Ishikawa (cell line): ENCODE measurements around the gene GREB1L.

Experiments
- CEBPB ChIP-seq: IDR thresholded peaks from 2 replicates; pipeline ENCODE4 v1.6.1; 2012
- CREB1 ChIP-seq: IDR thresholded peaks from 2 replicates; pipeline ENCODE4 v1.6.1; 2012; ENCODE audit warnings: low read depth
- EGR1 ChIP-seq: IDR thresholded peaks from 2 replicates; pipeline ENCODE4 v1.6.1; 2012
- EP300 ChIP-seq: IDR thresholded peaks from 2 replicates; pipeline ENCODE4 v1.6.1; 2012; ENCODE audit warnings: borderline replicate concordance
- FOXM1 ChIP-seq: IDR thresholded peaks from 2 replicates; pipeline ENCODE4 v1.6.1; 2012; ENCODE audit warnings: low read depth, borderline replicate concordance
- MAX ChIP-seq: IDR thresholded peaks from 2 replicates; pipeline ENCODE4 v1.6.1; 2012
- NFIC ChIP-seq: IDR thresholded peaks from 2 replicates; pipeline ENCODE4 v1.6.1; 2012
- RAD21 ChIP-seq: IDR thresholded peaks from 2 replicates; pipeline ENCODE4 v1.6.1; 2012; ENCODE audit warnings: low read depth
- REST ChIP-seq: IDR thresholded peaks from 2 replicates; pipeline ENCODE4 v1.6.1; 2012; ENCODE audit warnings: low read depth, mild to moderate bottlenecking
- TAF1 ChIP-seq: IDR thresholded peaks from 2 replicates; pipeline ENCODE4 v1.6.1; 2012; ENCODE audit warnings: low read depth, mild to moderate bottlenecking
- TCF12 ChIP-seq: IDR thresholded peaks from 2 replicates; pipeline ENCODE4 v1.6.1; 2012; ENCODE audit warnings: low read depth
- TEAD4 ChIP-seq: IDR thresholded peaks from 2 replicates; pipeline ENCODE4 v1.6.1; 2012
- YY1 ChIP-seq: IDR thresholded peaks from 2 replicates; pipeline ENCODE4 v1.6.1; 2012; ENCODE audit warnings: low read depth
- ZBTB7A ChIP-seq: IDR thresholded peaks from 2 replicates; pipeline ENCODE4 v1.6.1; 2012; ENCODE audit warnings: low read depth
- TF ChIP-seq, protein P1 (sequence below): IDR thresholded peaks from 2 replicates; pipeline ENCODE4 v1.6.1; 2012

The GREB1L gene

GRCh38 chr18:21461460-21461859 lies 219.4 kb downstream of the GREB1L start:
- TF ChIP-seq TEAD4, result no peak
- TF ChIP-seq EP300, result no peak
- TF ChIP-seq FOXM1, result no peak
- TF ChIP-seq RAD21, result no peak
- TF ChIP-seq ZBTB7A, result no peak
- TF ChIP-seq YY1, result no peak
- TF ChIP-seq CREB1, result no peak
- no peak for TF ChIP-seq TAF1
- TF ChIP-seq, protein P1, sequence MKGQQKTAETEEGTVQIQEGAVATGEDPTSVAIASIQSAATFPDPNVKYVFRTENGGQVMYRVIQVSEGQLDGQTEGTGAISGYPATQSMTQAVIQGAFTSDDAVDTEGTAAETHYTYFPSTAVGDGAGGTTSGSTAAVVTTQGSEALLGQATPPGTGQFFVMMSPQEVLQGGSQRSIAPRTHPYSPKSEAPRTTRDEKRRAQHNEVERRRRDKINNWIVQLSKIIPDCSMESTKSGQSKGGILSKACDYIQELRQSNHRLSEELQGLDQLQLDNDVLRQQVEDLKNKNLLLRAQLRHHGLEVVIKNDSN, result no peak
- TF ChIP-seq NFIC, result no peak
- TF ChIP-seq MAX, result no peak
- TF ChIP-seq EGR1, result no peak
- no peak for TF ChIP-seq CEBPB
- no peak for TF ChIP-seq TCF12
- no peak for TF ChIP-seq REST

- TF ChIP-seq TAF1 (no peak), MAX (no peak)
- TF ChIP-seq, protein P1, result no peak
Observed at GRCh38 chr18:21463718-21464117, 221.7 kb downstream of the GREB1L start.

GRCh38 chr18:21468514-21469164 lies 226.6 kb downstream of the GREB1L start:
- no peak for TF ChIP-seq TEAD4

DNA sequence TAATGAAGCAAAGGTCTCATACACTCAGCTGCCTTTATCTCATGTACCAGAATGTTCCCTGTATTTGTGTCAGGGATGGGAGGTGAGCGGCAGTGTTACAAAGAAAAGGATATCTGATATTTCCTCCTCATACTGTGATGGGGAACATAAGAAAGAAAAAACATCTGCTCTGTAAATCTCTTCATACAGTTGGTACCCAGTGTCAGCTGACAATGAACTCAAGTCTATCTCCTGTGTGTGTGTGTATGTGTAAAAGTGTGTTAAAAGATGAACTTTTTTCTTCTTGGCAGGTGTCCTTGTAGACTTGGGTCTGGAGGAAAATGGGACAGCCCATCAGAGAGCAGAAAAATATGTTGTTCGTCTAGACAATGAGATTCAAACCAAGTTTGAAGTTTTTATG lies 230.7 kb downstream of the GREB1L start:
- TF ChIP-seq TAF1, result no peak

DNA sequence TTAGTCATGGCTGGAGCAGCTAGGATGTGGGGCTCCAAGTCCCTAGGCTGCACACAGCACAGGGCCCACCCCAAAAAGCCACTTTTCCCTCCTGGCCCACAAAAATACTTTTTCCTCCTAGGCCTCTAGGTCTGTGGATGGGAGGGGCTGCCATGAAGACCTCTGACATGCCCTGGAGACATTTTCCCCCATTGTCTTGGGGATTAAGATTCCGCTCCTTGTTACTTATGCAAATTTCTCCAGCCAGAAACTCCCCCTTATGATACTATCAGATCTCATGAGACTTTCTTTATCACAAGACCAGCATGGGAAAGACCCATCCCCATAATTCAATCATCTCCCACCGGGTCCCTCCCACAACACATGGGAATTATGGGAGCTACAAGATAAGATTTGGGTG lies 232.6 kb downstream of the GREB1L start:
- TF ChIP-seq MAX (no peak), EGR1 (no peak), REST (no peak), TEAD4 (no peak), EP300 (no peak), FOXM1 (no peak), YY1 (no peak), RAD21 (no peak), ZBTB7A (no peak), CEBPB (no peak), TCF12 (no peak), CREB1 (no peak), NFIC (no peak), TAF1 (no peak)
- TF ChIP-seq, protein P1, result no peak

- TF ChIP-seq CREB1 (no peak), EP300 (no peak), FOXM1 (no peak), MAX (no peak), TAF1 (no peak), ZBTB7A (no peak), YY1 (no peak), RAD21 (no peak), NFIC (no peak), REST (no peak), TCF12 (no peak), CEBPB (no peak), EGR1 (no peak), TEAD4 (no peak)
- TF ChIP-seq, protein P1, result no peak
Observed at GRCh38 chr18:21479721-21480120, 237.7 kb downstream of the GREB1L start.
